ENCODE measurements around the gene SHB.

Gene SHB

DNA sequence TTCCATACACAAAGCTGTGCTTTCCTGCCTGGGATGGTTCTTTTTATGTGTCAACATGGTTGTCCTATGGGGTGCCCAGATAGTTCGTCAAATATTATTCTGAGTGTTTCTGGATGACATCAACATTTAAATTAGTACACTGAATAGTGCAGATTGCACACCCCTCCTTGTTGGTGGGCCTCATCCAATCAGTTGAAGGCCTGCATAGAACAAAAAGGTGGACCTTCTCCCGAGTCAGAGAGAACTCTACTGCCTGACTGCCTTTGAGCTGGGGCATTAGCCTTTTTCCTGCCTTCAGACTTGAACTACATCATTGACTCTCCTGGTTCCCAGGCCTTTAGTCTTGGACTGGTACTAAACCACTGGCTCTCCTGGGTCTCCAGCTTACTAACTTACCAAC is 80.4 kb downstream of the SHB start:
- no peak for DNase-seq (ENCODE audit: low spot score)

DNA sequence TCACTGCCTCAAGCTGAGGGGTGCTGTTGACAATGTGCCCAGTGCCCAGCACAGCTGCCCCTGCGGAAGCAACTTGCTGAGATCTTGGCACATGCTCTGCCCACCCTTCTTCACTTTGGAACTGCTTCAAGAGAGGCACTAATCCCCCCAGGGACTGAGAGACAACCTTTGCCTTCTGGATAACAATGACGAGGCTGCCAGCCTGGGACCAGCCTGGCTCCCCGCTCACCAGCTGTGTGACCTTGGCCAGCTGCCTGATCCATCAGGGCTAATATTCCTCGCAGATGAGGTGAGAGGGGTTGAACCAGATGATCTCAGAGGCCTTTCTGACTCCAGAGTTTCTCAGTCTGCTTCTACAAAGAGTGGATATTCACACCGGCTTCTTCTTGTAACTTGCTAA is 81.0 kb downstream of the SHB start:
- no peak for DNase-seq (ENCODE audit: low spot score)

DNA sequence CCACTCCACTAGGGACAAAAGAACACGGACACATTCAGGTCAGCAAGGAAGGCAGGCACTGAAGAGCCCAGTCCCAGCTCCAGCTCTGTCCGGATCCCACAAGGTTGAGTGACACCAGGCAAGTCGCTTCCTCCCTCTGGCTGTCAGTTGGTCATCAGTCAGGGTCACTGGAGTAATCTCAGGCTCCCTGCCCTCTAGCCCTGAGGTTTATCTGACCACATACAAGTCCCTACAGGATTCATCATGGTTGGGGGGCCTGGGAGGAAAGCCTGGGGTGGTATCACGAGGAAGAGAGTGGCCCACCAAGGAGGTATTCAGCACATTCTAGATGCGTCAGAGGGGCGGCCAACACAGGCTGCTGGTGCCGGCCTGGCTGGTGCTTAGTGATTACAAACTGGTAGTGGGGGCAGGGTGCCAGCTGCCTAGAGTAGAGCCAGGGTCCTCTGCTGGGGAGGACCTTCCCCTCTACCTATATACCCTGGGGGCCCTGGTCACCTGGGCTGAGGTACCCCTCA is 81.5 kb downstream of the SHB start:
- DNase-seq (ENCODE audit: low spot score): no peak

DNA sequence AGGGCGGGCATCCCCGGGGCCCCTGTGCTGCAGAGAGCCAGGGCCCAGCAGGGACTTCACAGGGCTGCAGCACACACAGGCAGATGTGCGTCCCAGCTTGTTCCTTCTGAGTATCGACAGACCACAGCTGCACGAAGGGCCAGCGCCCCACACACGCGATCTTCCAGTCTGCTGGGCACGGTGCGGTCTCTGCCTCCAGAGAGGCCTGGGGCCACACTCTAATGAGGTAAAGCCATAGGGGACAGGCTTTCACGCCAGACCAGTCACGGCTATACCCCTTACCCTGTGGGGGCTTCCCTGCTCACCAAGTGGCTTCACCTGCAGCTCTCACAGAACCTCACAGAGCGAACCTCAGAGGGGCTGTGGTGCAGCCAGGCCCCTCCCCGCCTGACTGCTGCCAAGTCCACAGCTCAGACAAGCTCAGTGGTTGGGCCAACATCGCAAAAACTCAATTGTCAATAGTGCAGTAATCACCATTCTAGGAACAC is 82.2 kb downstream of the SHB start:
- DNase-seq (ENCODE audit: low spot score): no peak

DNA sequence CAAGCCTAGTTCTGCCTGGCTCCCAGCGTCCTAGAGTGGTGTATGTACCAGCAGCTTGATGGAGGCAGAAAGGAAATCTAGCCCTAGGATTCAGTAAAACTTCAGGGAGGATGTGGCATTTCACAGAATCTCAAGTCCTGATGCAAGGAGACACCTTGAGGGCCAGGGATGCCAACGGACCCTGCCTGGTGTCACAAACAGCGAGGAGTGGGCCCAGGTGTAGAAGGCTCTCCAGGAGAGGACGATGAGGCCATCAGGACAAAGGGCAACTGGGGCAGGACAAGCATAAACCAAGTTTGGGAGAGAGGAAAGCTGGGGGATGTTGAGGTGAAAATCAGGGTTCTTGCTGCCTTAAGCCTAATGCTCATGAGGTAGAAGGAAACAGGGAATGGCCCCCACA is 83.0 kb downstream of the SHB start:
- no peak for DNase-seq (ENCODE audit: low spot score)

DNA sequence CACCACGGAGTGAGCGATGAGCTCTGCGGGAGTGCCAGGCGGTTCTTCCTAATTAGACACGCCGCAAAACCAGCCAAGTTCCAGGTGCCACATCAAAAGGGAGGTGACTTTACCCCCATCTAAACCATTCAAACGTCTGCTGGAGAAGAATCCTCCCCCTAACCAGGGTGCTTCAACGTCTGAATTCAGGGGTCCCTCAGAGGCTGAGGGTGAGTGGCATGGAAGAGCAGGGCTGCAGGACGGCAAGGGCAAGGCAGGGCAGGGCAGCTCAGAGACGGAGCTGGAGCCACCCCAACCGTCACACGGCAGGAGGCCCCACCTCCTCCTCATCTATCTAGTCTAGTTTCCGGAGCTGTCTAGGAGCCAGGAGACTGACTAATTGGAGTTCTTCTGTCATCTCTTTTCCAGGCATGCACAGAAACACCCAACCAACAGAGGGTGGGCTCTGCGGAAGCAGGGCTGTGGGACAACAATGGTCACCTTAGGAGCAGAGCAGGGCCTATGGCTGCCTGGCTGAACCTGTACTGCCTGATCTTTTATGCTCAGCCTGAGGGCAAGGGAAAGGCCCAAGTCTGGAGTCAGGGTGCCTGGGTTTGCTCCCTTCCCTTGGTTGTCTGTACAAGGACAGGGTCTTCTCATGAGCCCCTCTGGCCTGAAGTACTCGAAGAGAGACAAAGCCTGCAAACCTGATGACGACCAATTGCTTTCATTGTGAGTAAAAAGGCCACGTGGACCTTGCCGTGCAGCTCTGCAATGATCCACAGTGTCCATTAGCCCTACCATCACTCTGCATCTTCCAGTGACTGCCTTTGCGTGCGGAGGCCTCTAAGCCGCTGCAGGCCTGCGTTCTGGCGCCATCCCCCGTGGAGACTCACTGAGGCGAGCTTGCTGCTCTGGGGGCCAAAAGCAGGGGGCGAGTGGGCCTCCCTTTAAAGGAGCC is 84.1 kb downstream of the SHB start:
- DNase-seq (ENCODE audit: low spot score): no peak

DNA sequence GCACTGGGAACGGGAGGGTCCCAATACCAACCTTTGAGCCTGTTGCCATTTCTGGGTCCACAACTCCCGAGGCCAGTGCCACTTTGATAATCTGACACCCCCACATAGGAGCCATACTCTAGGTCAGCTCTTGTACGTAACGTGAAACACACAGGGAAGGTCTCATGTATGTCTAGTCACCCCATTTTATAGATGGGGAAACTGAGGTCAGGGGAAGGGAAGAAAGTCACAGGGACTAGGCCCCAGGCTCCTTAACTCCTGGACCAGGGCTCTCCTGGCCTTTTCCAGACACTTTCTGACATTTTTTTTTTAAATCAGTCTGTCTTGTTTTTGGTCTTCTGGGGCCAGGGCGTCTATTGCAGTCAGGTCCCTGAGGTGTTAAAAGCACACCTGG is 84.8 kb downstream of the SHB start:
- no peak for DNase-seq (ENCODE audit: low spot score)

DNA sequence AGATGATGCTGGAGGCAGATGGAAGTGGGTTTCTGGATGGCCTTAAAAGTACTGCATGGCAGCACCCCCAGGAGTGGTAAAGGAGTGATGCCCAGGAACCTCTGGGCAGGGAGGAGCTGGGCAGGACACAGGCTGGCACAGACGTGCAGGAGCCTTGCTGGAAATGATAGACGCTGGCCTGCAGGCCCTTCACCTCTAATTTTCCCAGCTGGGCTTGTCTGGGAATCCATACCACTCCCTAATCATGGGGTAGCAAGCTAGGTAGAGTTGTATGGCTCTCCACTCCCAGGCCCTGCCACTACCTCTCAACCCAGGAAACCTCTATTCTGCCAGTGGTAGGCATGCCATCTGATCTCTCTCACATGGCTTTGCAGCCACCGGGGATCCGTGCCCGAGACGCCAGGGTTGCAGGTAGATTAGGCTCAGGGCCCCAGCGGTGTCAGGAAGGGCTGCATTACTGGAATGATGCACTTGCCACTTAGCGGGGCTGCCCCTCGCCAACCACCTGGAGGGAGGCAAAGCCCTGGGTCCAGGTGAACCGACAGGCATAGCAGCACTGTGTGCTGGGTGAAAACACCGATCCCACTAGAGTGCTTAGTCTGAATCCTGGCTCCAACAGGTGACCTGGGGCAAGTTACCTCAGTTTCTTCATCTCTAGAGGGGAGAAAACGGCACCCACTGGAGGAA is 85.5 kb downstream of the SHB start:
- no peak for DNase-seq (ENCODE audit: low spot score)

DNA sequence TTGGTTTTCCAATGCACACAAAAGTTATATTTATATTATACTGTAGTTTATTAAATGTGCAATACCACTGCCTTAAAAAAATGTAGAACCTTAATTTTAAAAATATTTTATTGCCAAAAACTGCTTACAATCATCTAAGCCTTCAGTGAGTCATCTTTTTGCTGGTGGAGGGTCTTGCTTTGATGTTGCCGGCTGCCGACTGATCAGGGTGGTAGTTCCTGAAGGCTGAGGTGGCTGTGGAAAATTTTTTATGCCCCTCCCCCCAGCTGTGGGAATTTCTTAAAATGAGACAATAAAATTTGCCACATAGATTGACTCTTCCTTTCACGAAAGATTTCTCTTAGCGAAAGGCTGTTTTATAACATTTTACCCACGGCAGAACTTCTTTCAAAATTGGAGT is 89.2 kb downstream of the SHB start:
- no peak for DNase-seq (ENCODE audit: low spot score)

DNA sequence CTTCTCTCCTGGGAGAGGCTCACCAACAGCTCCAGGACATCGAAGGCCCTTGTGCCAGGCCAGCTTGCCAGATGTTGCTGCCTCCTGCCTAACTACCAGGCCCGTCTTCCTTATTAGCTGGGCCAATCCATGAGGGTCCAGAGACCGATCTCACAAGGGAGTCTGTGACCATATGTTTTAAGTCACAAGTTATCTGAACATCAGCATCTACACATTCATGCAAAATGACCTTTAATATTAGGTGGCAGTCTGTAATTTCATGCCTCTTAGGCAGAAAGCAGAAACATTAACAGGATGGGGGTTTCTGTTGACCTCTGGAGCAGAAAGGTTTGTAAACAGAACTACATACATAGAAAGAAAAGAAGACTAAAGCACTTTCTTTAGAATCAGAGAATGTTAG is 90.0 kb downstream of the SHB start:
- no peak for DNase-seq (ENCODE audit: low spot score)

DNA sequence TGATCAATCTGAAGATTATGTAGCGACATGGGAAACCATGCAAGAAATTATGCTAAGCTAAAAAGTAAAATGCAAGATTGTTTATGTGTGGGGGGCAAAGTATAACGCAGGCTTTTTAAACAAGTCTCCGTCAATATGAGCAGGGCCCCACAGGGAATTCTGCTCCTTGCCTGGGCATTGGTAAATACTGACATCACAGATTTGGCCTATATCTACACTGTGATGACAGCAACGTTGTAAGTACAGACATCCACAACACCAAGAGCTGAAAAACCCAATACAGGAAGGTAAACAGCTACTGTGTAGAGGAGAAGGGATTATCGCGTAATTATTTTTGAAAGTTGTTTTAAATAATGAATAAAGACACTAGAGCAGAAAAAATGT is 90.6 kb downstream of the SHB start:
- no peak for DNase-seq (ENCODE audit: low spot score)

DNA sequence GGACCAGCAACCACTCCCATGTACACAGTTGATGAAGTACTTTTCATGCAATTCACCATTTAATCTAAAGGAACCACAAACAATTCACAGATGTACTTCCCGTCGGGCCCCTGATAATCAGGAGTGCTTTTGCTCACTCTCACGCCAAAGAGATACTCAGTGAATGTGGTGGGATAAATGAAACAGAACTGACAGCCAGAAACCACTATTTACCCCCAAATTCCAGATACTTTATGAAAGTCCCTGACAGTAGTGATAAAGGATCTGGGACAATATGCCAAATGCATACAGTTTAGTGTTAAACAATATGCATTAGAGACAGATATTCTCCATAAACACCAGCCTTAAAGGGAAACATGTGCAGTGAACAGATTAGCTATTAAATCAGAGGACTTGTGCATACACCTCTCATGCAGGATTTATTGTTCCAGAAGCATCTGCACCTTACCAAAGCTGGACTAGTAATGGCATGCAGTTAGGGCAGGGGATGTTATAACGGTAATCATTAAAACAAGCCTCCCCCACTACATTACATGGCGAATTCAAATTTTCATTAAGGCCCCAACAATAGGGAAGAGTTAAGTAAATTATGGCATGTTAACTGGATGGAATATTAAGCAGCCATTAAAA is 91.1 kb downstream of the SHB start:
- no peak for DNase-seq (ENCODE audit: low spot score)

DNA sequence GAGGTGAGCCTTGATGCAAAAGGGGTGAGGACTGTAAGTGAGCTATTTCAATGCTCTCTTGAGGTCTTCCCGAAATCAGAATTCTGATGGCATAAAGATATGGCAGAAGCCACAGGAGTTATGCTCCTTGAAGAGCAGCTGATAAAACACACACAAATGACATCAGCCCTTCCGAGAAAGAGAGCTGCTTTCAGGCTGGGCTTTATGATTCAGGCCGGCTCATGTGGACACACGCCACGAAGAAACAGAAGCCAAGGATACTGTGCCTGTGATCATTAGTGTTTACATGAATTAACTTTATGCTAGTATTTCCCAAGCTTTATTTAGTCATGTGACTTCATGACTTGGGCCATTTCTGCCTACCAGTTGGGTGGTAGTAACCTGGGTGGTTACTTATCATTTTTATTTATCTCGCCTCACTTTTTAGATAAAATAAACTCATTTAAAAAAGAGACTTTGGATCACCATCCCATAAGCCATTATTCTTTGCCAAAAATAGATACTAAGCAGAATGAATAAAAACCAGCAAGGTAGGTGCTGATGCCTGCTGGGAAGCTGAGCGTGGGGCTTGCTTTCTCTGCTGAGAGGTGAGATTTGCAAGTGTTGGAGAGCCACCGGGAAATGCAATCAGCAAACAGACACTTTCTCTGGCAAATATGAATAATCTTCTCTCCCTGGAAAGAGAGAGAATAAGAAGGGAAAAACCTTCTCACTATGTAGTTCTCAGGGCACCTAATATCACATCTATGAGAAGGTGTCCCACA is 92.1 kb downstream of the SHB start:
- DNase-seq (ENCODE audit: low spot score): no peak

DNA sequence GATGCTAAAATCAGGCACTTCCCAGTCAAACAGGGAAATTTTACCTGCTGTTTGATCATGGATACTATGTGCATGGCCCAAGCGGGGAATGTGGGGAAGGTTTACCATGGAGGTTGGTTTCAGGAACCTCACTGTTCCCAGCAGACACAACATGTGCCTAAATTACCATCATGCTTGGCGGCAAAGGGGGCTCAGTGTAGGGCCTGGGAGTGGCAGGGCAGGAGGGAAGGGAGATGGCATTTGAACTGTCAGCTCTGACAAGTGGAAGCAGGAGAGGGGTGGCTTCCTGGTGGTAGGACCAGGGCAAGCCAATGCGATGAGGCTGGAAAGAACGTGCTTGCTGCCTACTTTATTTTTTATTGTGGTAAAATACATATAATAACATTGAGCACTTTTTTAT is 93.4 kb downstream of the SHB start:
- no peak for DNase-seq (ENCODE audit: low spot score)

DNA sequence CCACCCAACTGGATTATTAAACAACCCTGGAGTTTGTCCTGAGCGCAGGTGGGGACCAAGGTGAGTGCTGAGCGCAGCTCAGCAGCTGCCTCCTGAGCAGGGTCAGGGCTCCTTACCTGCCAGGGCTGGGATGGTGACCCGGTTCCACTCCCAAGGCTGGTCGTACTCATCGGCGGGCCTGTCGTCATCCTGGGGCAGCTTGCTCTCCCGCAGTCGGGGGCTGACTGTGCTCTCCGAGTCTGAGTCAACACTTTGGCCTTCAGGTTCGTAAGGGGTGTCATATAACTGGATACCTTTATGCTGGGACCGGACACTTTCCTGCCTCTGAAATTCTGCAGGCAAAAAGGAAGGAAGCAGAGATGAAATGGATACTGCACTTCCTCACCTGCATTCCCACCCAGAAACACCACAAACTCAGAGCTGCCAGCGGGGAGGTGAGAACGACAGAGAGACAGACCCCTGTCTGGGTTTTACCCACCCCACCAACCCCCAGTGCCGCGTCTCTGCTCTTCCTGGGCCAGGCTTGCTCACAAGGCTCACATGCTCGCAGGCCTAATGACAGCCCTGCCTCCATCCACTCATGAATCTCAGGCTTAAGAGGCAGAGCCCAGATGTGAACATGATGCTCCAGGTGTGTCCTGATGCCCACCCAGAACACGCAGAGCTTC is 94.4 kb downstream of the SHB start:
- DNase-seq (ENCODE audit: low spot score): no peak

DNA sequence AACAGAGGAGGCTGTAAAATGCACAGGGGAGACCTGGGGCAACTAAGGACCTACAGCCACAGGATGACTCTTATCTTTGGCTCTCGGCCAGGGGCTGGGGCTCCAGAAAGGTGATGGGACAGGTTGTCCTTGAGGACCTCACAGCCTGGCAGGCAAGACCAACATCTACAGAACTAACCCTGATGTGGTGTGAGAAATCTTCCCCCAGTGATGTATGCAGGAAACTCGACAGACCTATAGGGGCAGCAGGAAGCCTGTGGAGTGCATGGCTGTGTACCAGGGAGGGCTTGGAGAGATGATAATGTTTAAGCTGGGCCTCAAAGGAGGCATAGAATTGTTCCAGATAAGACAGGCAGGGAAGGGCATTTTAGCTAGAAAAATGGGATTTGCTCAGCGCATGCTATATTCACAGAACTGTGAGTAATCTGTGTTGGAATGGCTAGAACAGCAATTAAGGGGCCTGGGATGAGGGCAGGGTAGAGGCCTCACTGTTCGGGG is 96.6 kb downstream of the SHB start:
- DNase-seq (ENCODE audit: low spot score): no peak

DNA sequence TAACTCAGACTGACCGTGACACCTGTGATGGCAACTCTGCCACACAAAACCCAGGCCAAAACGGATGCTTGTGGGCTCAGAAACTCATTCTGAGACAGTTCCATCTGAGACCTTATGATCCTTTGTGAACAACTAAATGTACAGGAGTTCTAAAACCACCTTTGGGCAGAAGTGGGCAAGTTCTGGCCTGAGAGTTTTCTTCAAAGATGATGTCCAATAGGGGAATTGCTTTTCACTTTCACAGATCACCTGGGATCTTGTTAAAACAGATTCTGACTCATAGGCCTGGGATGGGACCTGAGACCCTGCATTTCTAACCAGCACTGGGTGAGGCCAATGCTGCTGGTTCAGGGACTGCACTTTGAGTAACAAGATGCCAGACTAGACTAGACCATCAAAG is 97.3 kb downstream of the SHB start:
- DNase-seq (ENCODE audit: low spot score): no peak

DNA sequence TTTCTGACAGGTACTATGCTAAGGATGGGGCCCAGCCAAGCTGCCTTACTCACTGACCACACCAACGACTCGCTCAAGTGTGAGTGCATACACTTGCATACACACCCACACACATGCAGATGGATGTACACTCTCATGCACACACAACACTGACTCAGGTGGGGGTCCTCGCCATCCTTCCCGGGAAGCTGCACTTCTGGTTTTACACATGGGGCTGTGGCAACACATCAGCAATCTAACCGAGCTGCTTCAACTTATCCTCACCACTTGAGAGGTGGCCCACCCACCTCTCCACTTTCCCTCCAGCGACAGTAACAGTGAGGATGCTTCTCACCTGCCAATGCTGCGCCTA is 97.9 kb downstream of the SHB start:
- DNase-seq (ENCODE audit: low spot score): no peak

DNA sequence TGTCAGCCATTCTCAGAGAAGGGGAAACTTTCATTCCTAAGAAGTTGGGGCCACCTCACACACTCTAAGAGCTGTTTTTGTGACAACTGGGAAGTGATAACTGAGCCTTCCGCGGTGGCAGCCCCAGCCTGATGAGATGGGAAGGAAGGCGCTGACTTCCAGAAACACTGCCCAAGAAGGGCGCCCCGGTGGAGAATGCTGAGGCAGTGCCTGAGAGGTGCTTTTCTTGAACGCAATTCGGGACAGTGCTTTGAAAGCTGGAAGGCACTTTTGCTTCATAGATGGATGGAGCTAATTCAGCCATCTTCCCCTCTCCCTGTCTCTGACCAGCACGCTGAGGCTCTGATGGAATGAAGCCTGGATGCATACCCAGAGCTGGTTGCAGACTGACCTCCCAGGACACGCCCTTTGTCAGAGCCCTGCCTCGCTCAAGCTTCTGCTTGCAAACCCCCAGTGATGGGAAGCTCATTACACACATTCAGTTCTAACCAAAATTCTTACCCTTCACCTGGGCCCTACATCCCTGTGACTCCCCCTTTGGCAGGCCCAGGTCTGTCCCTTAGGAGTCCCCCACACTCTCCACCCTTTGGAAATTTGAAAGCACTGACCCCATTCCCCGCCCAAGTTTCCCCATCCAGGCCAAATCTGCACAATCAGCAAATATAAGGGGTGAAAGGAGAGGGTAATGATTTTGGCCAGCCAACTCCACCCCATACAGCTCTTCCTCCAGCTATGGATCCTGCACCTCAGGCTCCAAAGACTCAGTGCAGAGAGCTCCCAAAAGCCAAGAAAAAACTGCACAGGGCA is 98.5 kb downstream of the SHB start:
- DNase-seq (ENCODE audit: low spot score): no peak

DNA sequence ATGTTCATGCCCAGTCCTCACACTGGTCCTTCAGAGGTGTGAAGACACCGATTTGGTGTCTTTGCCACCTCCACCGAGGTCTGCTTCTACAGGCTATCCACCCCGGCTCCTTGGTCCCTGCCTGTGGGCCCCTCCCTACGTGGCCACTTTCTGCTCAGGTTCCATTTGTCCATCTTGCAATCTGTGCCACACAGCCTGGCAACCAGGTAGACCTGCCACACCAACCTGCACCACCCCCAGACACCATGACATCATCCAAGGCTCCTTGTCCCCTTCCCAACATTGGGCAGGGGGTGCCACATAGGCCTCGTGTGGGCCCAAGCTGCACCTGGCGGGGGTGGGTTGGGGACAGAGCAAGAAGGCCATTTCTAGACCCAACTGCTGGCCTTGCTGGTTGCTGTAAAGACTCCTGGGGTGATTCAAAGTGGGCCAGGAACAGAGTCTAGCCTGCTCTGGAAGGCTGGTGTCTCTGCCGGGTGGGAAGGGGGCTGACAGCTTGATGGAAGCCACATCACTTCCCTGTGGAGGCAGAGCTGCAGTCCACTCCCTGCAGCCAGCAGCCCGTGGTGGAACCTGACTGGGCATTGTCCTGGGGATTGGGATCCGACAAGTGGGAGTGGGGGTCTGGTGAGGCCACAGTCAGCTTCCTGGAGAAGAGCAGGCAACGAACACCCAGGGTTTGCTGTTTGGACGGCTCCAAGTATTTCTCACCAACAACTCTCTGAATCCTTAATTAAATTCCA is 99.3 kb downstream of the SHB start:
- no peak for DNase-seq (ENCODE audit: low spot score)
